Hematopoietic multipotent progenitor cell treated with erythropoietin and hydrocortisone succinate and interleukin-3 and kit ligand, for 15 days (in vitro differentiated cells): ENCODE measurements around the gene CLDN25.
"Not testable (repeated sequence)": the region's sequence is repeated elsewhere in the genome, so short reads cannot be mapped to it uniquely, and the experiment has no call there.

Source experiments
- DNase-seq: peaks from one replicate; pipeline ENCODE4 v3.0.0-alpha.2; 2015; ENCODE audit warnings: low spot score

Gene CLDN25

GRCh38 chr11:113779496-113779895 is at the start of gene CLDN25:
TSS of gene CLDN25 (plus strand) at chr11:113779796. CDS start at chr11:113779796, 0 bp downstream.
- no peak for DNase-seq

- DNase-seq: peak; percentile 59
Observed at GRCh38 chr11:113730887-113731726, 48.5 kb upstream of the CLDN25 start.

- DNase-seq: no peak
Observed at GRCh38 chr11:113732092-113732491, 47.5 kb upstream of the CLDN25 start.

- DNase-seq: no peak
Observed at GRCh38 chr11:113736323-113736722, 43.3 kb upstream of the CLDN25 start.

GRCh38 chr11:113752932-113753331 is 26.7 kb upstream of the CLDN25 start:
- no peak for DNase-seq

- no peak for DNase-seq
Observed at GRCh38 chr11:113760241-113760640, 19.4 kb upstream of the CLDN25 start.

GRCh38 chr11:113763040-113763439 is 16.6 kb upstream of the CLDN25 start:
- DNase-seq: not testable (repeated sequence)

GRCh38 chr11:113764527-113765219 is 14.9 kb upstream of the CLDN25 start:
- no peak for DNase-seq

- DNase-seq: no peak
Observed at GRCh38 chr11:113771964-113772363, 7.6 kb upstream of the CLDN25 start.

- DNase-seq: no peak
Observed at GRCh38 chr11:113773092-113773415, 6.5 kb upstream of the CLDN25 start.

GRCh38 chr11:113773416-113774173 is 6.0 kb upstream of the CLDN25 start, which contains the start of gene ZW10:
TSS of gene ZW10 (minus strand) at chr11:113773692. CDS start at chr11:113773666, 26 bp downstream.
- DNase-seq: peak; percentile 96

- no peak for DNase-seq
Observed at GRCh38 chr11:113774174-113774503, 5.5 kb upstream of the CLDN25 start.

- no peak for DNase-seq
Observed at GRCh38 chr11:113778111-113778910, 1.3 kb upstream of the CLDN25 start.

GRCh38 chr11:113781682-113782081 is 2.1 kb downstream of the CLDN25 start:
- DNase-seq: no peak

GRCh38 chr11:113782134-113782533 is 2.5 kb downstream of the CLDN25 start:
- no peak for DNase-seq

GRCh38 chr11:113789016-113789415 is 9.4 kb downstream of the CLDN25 start:
- DNase-seq: not testable (repeated sequence)

GRCh38 chr11:113789675-113790320 is 10.2 kb downstream of the CLDN25 start:
- no peak for DNase-seq

- peak; percentile 55 for DNase-seq
Observed at GRCh38 chr11:113796663-113797259, 17.2 kb downstream of the CLDN25 start.

GRCh38 chr11:113802621-113803020 is 23.0 kb downstream of the CLDN25 start:
- DNase-seq: no peak

- DNase-seq: no peak
Observed at GRCh38 chr11:113805640-113806039, 26.0 kb downstream of the CLDN25 start.

GRCh38 chr11:113806406-113806805 is 26.8 kb downstream of the CLDN25 start:
- peak; percentile 17 for DNase-seq
